ENCODE data around the gene HDDC3.

DNA sequence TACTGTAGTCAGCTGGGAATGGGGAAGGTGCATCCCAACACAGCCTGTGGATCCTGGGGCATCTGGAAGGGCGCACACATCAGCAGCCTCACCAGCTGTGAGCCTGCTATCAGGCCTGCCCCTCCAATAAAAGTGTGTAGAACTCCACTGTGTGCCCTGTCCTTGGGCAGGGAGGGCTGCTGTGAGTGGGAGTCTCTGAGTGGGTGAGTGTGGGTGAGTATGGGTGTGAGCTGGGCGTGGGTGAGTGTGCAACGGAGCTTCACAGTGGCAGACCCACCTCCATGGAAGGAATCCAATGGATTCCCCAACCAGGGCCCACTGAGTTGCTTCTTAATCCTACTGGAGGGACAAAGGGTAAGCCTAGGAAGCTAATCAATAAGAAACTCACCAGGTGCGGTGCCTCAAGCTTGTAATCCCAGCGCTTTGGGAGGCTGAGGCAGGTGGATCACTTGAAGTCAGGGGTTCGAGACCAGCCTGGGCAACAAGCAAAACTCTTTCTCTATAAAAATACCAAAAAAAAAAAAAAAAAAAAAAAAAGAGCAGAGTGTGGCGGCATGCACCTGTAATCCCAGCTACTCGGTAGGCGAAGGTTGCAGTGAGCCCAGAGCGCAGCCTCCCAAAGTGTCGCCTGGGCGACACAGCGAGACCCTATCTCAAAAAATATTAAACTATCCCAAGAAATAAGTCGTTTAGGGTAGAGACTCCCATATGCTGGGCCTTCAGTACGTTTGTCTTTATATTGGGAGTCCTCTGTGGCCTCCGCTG is 21.8 kb upstream of the HDDC3 start:
- TF ChIP-seq, protein P1, sequence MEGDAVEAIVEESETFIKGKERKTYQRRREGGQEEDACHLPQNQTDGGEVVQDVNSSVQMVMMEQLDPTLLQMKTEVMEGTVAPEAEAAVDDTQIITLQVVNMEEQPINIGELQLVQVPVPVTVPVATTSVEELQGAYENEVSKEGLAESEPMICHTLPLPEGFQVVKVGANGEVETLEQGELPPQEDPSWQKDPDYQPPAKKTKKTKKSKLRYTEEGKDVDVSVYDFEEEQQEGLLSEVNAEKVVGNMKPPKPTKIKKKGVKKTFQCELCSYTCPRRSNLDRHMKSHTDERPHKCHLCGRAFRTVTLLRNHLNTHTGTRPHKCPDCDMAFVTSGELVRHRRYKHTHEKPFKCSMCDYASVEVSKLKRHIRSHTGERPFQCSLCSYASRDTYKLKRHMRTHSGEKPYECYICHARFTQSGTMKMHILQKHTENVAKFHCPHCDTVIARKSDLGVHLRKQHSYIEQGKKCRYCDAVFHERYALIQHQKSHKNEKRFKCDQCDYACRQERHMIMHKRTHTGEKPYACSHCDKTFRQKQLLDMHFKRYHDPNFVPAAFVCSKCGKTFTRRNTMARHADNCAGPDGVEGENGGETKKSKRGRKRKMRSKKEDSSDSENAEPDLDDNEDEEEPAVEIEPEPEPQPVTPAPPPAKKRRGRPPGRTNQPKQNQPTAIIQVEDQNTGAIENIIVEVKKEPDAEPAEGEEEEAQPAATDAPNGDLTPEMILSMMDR (IDR thresholded peaks at IDR 0.05), result no peak
- no peak for TF ChIP-seq POLR2A (IDR thresholded peaks at IDR 0.05)

All from right lobe of liver (tissue), 4 donors.